ENCODE results near the gene MEIS1. TPM values are rescaled to one million over a fixed set of nuclear protein-coding genes. Genes with fewer than 3 reads are reported as not detected.
"Not testable (repeated sequence)": the region's sequence is repeated elsewhere in the genome, so short reads cannot be mapped to it uniquely, and the experiment has no call there.

MEIS1 gene
- 0.25 TPM in 1 of 2 replicates, not detected in the other for total RNA-seq (2014; rRNA removed; shearing (Covaris generic))

- peak; percentile 98 for DNase-seq (ENCODE audit: low spot score)
These were observed at the start of gene MEIS1 for GRCh38 chr2:66434679-66435548. Gene MEIS1, plus strand, starts transcription at chr2:66435125. Its CDS starts 732 bp downstream, at chr2:66435857.

DNA sequence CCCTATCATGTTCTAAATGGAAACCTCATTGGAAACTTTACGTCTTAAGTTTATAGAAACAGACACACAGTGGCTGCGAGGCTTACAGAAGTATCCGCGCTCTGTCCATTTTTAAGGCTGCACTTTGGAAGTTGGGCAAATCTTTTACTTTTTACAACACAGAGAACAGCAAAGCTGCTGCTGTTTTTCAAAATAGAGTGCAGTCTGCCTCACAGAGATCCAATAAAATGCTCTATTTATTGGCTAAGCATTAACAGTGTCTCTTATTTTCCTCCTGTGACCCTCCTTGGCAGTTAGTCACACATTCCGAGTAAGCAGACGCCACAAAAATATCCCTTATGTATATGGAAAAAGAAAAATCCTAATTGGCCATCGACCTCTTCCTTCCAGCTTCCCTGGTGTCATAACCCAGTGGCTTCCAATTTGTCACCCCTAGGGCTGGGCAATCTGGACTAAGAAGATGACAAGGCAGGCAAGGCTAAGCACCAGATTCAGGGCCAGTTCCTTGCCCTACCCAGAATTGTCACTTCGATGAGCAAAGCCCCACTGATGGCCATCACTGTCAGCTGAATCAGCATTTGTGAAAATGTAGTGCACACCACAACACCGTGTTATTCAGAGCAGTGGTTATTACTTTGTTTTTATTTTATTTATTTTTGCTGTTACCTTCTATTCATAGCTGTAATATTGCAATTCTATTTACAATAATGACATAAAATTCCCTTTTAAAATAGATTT is 47.7 kb upstream of the MEIS1 start:
- no peak for DNase-seq (ENCODE audit: low spot score)
- in situ Hi-C loops (cut with HindIII; ENCODE audit: low sequenced_read_pairs), result no loop called here

More at GRCh38 chr2:66434679-66435548, at the start of gene MEIS1:
- in situ Hi-C loops (cut with HindIII; ENCODE audit: low sequenced_read_pairs), result loop anchor here (10.0 kb wide), 1 partner anchor 60 kb away; no protein-coding TSS in a partner anchor

- no peak for DNase-seq (ENCODE audit: low spot score)
- in situ Hi-C loops (cut with HindIII; ENCODE audit: low sequenced_read_pairs), result no loop called here
These were observed 45.2 kb upstream of the MEIS1 start for GRCh38 chr2:66389651-66390131.

DNA sequence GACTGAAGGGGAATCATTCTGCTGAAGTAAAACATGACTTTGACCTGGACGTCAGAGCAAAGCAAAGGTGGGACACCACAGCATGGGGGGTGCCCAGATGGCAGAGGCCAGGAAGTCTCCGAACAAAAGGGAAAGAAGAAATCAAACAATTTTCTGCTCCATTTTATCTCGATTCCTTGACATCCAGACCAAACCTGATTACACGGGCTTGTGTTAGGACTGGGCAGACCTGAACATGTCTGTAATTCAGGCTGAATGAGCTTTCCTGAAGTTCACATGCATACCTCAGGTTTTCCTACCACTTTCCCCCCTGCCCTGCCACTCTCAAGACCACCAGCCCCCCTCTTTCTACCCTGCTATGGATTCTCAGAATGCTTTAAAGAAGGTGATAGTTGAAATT is 44.8 kb upstream of the MEIS1 start:
- in situ Hi-C loops (cut with HindIII; ENCODE audit: low sequenced_read_pairs), result no loop called here
- DNase-seq (ENCODE audit: low spot score), result no peak

GRCh38 chr2:66390811-66391210 is 44.1 kb upstream of the MEIS1 start:
- no peak for DNase-seq (ENCODE audit: low spot score)
- in situ Hi-C loops (cut with HindIII; ENCODE audit: low sequenced_read_pairs), result no loop called here

DNA sequence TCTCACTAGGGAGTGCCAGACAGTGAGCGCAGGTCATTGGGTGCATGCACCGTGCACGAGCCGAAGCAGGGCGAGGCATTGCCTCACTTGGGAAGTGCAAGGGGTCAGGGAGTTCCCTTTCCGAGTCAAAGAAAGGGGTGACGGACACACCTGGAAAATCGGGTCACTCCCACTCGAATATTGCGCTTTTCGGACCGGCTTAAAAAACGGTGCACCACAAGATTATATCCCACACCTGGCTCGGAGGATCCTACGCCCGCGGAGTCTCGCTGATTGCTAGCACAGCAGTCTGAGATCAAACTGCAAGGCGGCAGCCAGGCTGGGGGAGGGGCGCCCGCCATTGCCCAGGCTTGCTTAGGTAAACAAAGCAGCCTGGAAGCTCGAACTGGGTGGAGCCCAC is 43.7 kb upstream of the MEIS1 start:
- in situ Hi-C loops (cut with HindIII; ENCODE audit: low sequenced_read_pairs); DNase-seq (ENCODE audit: low spot score): not testable (repeated sequence)

- in situ Hi-C loops (cut with HindIII; ENCODE audit: low sequenced_read_pairs), result no loop called here
- no peak for DNase-seq (ENCODE audit: low spot score)
These were observed 29.5 kb upstream of the MEIS1 start for GRCh38 chr2:66405473-66405872.

- DNase-seq (ENCODE audit: low spot score), result no peak
- in situ Hi-C loops (cut with HindIII; ENCODE audit: low sequenced_read_pairs), result no loop called here
These were observed 26.0 kb upstream of the MEIS1 start for GRCh38 chr2:66408905-66409304.

DNA sequence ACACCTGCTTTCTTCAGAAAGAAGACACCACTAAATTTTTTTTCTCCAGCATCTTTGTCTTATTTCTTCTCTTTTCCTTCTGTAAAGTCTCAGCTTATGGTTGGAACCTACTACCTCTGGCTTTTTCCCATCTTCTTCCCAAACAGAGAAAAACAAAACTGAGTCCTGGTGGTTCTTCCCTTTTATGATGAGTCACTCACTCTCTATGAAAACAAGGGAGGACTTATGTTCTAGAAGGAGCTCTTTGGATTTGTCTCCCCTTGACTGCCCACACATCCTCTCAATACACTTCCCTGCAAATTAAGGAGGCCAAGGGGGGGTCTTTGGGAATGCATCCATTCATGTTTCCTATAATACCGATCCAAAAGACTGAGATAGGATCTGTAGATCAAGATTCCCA is 22.1 kb upstream of the MEIS1 start:
- no peak for DNase-seq (ENCODE audit: low spot score)
- in situ Hi-C loops (cut with HindIII; ENCODE audit: low sequenced_read_pairs), result no loop called here

- DNase-seq (ENCODE audit: low spot score), result no peak
- in situ Hi-C loops (cut with HindIII; ENCODE audit: low sequenced_read_pairs), result no loop called here
These were observed 20.0 kb upstream of the MEIS1 start for GRCh38 chr2:66414896-66415295.

DNA sequence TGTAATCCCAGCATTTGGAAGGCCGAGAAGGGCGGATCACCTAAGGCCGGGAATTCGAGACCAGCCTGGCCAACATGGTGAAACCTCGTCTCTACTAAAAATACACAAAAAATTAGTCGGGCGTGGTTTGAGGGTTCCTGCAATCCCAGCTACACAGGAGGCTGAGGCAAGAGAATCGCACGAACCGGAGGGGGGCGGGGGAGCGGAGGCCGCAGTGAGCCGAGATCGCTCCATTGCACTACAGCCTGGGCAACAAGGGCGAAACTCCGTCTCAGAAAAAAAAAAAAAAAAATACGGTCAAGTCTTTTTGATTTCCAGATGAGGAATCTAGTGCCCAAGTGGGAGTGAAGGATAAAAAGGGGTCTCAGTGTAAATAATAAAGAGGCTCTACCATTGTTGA is 16.5 kb upstream of the MEIS1 start:
- no peak for DNase-seq (ENCODE audit: low spot score)
- in situ Hi-C loops (cut with HindIII; ENCODE audit: low sequenced_read_pairs), result no loop called here

DNA sequence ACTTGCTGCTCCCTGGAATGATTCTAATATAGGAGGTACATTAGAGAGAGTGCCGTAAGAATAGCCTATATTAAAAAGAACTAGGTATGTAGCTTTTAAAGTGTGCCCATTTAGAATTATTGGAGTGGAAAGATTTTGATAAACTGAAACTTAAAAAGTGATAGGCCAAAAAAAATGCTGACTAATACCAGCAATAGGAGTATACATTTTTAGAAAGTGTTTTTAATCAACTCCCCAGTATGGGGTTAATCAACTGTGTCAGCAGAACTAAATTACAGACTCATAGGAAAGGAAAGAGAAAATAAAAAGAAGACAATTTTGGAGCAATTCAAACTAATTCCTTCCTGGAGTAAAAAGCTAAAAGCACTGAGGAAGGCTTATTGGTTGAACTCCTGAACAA is 13.3 kb upstream of the MEIS1 start:
- in situ Hi-C loops (cut with HindIII; ENCODE audit: low sequenced_read_pairs), result no loop called here
- no peak for DNase-seq (ENCODE audit: low spot score)

GRCh38 chr2:66423391-66424124 is 11.4 kb upstream of the MEIS1 start:
- in situ Hi-C loops (cut with HindIII; ENCODE audit: low sequenced_read_pairs), result no loop called here
- DNase-seq (ENCODE audit: low spot score), result no peak

DNA sequence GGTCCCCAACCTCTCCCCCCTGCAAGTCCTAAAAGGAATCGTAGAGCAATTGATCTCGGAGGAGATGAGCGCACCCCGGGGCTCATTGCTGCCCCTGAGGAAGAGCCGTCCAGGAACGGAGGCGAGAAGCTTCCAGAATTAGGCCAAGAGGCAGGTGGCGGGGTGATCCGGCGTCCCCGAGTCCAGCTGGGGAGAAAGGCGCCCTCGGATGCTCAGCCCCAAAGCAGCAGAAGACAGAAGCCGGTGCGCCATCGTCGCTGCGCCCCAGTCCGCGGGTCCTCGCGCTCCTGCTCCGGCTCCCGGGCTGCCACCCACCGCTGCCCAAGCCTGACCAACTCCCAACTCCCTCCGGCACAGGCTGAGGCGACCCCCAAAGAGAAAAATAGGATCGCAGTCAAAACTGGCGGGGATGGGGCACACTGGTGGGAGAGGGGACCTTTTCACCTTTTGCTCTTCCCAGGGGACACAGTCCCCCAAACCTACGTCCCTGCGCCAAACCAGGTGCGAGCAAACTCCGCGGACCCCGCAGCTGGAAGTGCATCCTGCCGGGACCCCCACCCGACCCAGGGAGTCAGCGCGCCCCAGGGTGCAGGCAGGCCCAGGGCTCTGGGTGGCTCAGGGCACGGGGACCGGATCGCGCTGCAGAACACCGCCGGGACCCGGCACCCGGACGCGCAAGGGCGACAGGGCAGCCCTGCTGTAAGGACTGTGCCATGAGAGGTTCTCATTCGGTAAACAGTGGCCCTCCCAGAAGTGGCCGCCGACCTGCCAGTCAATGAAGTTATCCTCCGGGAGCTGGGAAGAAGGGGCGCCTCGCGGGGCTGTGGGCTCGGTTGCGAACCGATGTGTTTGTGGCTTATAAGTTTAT is 8.4 kb upstream of the MEIS1 start:
- peak; percentile 48 for DNase-seq (ENCODE audit: low spot score)
- in situ Hi-C loops (cut with HindIII; ENCODE audit: low sequenced_read_pairs), result no loop called here

DNA sequence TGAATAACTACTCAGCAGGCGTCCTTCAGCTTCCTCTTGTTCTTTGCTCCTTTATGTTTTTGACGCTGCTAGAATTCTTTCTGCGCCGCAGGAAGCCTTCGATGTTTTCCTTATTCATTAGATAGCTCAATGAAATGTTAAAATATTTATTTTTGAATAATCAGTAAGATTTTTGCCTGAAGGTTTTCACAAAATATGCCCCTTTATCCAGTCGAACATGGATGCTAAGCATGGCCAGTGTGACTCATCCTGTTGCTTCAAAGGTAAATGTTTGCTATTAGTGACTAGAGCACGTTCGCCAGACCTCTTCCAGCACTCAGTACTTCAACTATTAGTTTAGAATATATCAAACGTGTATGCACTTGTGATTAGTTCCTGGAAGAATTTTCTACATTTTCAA is 7.6 kb upstream of the MEIS1 start:
- in situ Hi-C loops (cut with HindIII; ENCODE audit: low sequenced_read_pairs), result no loop called here

GRCh38 chr2:66428986-66429612 is 5.8 kb upstream of the MEIS1 start:
- DNase-seq (ENCODE audit: low spot score), result peak; percentile 86
- in situ Hi-C loops (cut with HindIII; ENCODE audit: low sequenced_read_pairs), result no loop called here

More for the DNA sequence above, 7.6 kb upstream of the MEIS1 start:
- DNase-seq (ENCODE audit: low spot score), result peak; percentile 30

DNA sequence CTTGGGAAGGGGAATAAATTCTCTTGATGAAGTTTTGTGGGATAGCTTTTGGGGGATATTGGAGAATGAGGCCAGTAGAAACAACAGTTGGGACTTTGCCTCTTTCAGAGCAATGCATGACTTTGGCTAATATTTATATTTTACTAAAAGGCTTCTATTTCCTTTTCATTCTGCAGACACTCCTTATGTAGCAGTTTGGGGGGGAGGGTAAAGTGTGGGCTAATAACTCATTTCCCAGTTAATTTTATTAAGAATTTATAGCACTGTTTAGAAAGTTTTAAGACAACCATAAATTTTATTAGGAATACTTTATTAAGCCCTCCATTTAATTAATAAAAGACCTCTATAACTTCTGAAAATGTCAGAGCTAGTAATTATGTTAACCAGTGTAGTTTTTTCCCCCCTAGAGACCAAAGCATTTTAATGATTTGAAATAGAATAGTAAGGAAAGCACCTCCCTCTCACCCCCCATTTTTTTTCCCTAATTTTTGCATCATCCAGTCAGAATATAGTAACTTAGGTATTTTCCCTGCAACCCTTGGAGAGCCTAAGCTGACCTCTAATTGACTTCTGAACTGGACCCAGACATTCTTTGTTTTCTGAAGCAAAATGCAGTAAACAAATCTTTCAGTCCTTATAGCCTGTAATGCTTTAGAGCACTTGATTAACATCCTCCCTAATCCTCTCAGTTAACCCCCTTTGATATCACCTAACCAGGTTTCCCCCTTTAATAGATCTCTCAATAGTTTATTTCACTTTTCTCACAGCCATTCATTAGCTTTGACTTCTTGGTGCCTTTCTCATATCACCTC is 5.0 kb upstream of the MEIS1 start:
- in situ Hi-C loops (cut with HindIII; ENCODE audit: low sequenced_read_pairs), result loop anchor here (10.0 kb wide), 1 partner anchor 65 kb away; no protein-coding TSS in a partner anchor
- no peak for DNase-seq (ENCODE audit: low spot score)

Data from G401 (cell line).